Hindlimb muscle (tissue), 1 donor: ENCODE measurements around the gene CCDC30. TPM values are rescaled to one million over a fixed set of nuclear protein-coding genes. Genes with fewer than 3 reads are reported as not detected.
A peak's percentile ranks its signal among the peaks of the same experiment; 100 is the strongest.
"Not testable (repeated sequence)": the region's sequence is repeated elsewhere in the genome, so short reads cannot be mapped to it uniquely, and the experiment has no call there.

ENCODE experiments used
- DNase-seq: peaks from one replicate; pipeline ENCODE4 v3.0.0-alpha.2; 2013
- polyA plus RNA-seq: library from polyadenylated mRNA; unstranded; fragments of 120-200 nt; gene quantifications from one replicate; pipeline ENCODE4 v1.2.1, GENCODE V29; 2013; ENCODE audit not compliant: insufficient read length

CCDC30 gene
- polyA plus RNA-seq, 1 donor, result 2.5 TPM

- no peak for DNase-seq
Observed at GRCh38 chr1:42453386-42453785, 9.7 kb upstream of the CCDC30 start.

GRCh38 chr1:42454403-42454802 is 8.7 kb upstream of the CCDC30 start:
- no peak for DNase-seq

- DNase-seq, result peak; percentile 90
Observed at GRCh38 chr1:42456010-42456753, 6.9 kb upstream of the CCDC30 start, which contains the start of the genes PPCS and ZMYND12. PPCS (plus strand) TSS chr1:42456543; CDS start chr1:42456566, 23 bp downstream. ZMYND12 (minus strand) TSS chr1:42456022; CDS start chr1:42455997, 25 bp downstream.

GRCh38 chr1:42456754-42457089 is 6.4 kb upstream of the CCDC30 start:
- DNase-seq, result no peak

GRCh38 chr1:42461196-42461595 is 1.9 kb upstream of the CCDC30 start:
- no peak for DNase-seq

GRCh38 chr1:42463921-42464320 is 835 bp downstream of the CCDC30 start:
- no peak for DNase-seq

GRCh38 chr1:42466030-42466429 is 2.9 kb downstream of the CCDC30 start:
- DNase-seq, result no peak

- DNase-seq, result no peak
Observed at GRCh38 chr1:42469727-42470126, 6.6 kb downstream of the CCDC30 start.

GRCh38 chr1:42476605-42477004 is 13.5 kb downstream of the CCDC30 start:
- DNase-seq, result no peak

- DNase-seq, result not testable (repeated sequence)
Observed at GRCh38 chr1:42477354-42477753, 14.3 kb downstream of the CCDC30 start.

GRCh38 chr1:42477775-42478174 is 14.7 kb downstream of the CCDC30 start:
- no peak for DNase-seq

- DNase-seq, result no peak
Observed at GRCh38 chr1:42479621-42480020, 16.5 kb downstream of the CCDC30 start.

GRCh38 chr1:42480921-42481320 is 17.8 kb downstream of the CCDC30 start:
- DNase-seq, result no peak

GRCh38 chr1:42482635-42483153 is 19.6 kb downstream of the CCDC30 start:
- DNase-seq, result no peak

- DNase-seq, result no peak
Observed at GRCh38 chr1:42484382-42484781, 21.3 kb downstream of the CCDC30 start.

- DNase-seq, result no peak
Observed at GRCh38 chr1:42490237-42490636, 27.2 kb downstream of the CCDC30 start.

- not testable (repeated sequence) for DNase-seq
Observed at GRCh38 chr1:42502031-42502430, 38.9 kb downstream of the CCDC30 start.

GRCh38 chr1:42504535-42505128 is 41.5 kb downstream of the CCDC30 start:
- DNase-seq, result no peak

GRCh38 chr1:42506576-42506975 is 43.5 kb downstream of the CCDC30 start:
- DNase-seq, result no peak

- DNase-seq, result not testable (repeated sequence)
Observed at GRCh38 chr1:42511581-42512155, 48.6 kb downstream of the CCDC30 start.

GRCh38 chr1:42518908-42519307 is 55.8 kb downstream of the CCDC30 start:
- DNase-seq, result no peak

GRCh38 chr1:42523171-42523570 is 60.1 kb downstream of the CCDC30 start:
- DNase-seq, result no peak

- DNase-seq, result no peak
Observed at GRCh38 chr1:42524330-42524729, 61.2 kb downstream of the CCDC30 start.

GRCh38 chr1:42529724-42530181 is 66.7 kb downstream of the CCDC30 start:
- no peak for DNase-seq
